ENCODE results near the gene CDK6.

Gene CDK6

DNA sequence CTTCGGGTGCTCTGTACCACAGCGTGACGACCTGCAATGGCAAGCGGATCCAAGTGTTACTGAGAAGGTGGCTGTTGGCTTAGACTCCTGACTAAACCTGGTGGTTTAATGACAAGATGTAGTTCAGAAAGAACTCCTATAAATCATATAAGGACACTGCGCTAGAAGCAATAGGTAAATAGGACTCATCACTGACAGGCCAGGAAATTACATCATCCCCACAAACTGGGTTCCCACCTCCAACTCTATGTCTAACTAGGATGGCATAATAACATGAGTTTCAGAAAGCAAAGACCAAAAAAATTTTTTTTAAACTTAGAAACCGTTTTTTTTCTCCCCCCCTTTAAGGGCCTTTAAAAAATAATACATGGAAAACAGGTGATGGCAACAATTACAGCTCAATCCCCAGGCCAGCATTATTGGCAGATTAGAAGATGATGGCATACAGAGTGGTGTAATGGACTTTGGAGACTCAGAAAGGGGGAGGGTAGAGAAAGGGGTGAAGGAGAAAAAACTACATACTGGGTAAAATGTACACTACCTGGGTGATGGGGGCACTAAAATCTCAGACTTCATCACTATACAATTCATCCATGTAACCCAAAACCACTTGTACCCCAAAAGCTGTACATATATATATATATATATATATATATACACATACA lies 164.7 kb downstream of the CDK6 start:
- TF ChIP-seq, protein P1, sequence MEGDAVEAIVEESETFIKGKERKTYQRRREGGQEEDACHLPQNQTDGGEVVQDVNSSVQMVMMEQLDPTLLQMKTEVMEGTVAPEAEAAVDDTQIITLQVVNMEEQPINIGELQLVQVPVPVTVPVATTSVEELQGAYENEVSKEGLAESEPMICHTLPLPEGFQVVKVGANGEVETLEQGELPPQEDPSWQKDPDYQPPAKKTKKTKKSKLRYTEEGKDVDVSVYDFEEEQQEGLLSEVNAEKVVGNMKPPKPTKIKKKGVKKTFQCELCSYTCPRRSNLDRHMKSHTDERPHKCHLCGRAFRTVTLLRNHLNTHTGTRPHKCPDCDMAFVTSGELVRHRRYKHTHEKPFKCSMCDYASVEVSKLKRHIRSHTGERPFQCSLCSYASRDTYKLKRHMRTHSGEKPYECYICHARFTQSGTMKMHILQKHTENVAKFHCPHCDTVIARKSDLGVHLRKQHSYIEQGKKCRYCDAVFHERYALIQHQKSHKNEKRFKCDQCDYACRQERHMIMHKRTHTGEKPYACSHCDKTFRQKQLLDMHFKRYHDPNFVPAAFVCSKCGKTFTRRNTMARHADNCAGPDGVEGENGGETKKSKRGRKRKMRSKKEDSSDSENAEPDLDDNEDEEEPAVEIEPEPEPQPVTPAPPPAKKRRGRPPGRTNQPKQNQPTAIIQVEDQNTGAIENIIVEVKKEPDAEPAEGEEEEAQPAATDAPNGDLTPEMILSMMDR (IDR thresholded peaks at IDR 0.05; ENCODE audit: low read depth, low read length, missing control alignments): no peak
- Histone ChIP-seq H3K4me3 (ENCODE audit: low read depth, low read length) (no peak overlapping the region), H3K36me3 (replicated peaks) (peaks cover 10% of the 10 kb centered on the region), H3K27me3 (replicated peaks) (no peaks in the 10 kb centered on the region), H3K27ac (no peak overlapping the region)
- in situ Hi-C loops (cut with HindIII; ENCODE audit: low pct_ligation_motif_present, low sequenced_read_pairs): no loop called here
- DNase-seq: no peak

DNA sequence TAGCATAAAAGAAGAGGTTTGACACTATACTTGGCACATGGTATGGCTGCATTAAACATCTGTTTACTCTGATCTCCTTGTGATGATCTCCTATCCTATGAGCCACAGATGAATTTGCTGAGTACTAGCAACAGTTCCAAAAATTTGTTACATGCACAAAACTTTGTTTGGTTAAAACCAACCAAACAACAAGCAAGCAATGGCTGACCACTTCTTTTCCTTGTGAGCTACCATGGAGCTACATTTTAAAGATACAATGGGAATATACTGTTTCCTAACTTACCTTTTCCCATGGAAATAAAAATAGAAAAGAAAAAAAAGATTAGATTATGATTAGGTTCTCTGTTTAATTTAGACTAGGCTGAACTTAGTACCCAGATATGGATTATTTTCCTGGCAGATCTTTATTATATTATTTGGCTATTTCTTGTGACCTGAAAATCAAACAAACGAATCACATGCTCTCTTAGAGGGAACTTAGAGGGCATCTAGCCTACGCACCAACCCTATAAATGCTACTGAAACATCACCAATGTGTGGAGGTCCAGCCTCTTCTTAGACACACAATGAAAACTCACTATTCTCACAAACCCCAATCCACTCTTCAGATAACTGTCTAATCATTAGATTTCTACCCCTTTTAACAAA lies 166.0 kb downstream of the CDK6 start:
- H3K27me3 ChIP-seq (replicated peaks): no peaks in the 10 kb centered on the region
- in situ Hi-C loops (cut with HindIII; ENCODE audit: low pct_ligation_motif_present, low sequenced_read_pairs): no loop called here
- no peak overlapping the region for H3K27ac ChIP-seq
- no peak overlapping the region for H3K4me3 ChIP-seq (ENCODE audit: low read depth, low read length)
- peaks cover 10% of the 10 kb centered on the region for H3K36me3 ChIP-seq (replicated peaks)
- TF ChIP-seq, protein P1 (IDR thresholded peaks at IDR 0.05; ENCODE audit: low read depth, low read length, missing control alignments): no peak
- no peak for DNase-seq

DNA sequence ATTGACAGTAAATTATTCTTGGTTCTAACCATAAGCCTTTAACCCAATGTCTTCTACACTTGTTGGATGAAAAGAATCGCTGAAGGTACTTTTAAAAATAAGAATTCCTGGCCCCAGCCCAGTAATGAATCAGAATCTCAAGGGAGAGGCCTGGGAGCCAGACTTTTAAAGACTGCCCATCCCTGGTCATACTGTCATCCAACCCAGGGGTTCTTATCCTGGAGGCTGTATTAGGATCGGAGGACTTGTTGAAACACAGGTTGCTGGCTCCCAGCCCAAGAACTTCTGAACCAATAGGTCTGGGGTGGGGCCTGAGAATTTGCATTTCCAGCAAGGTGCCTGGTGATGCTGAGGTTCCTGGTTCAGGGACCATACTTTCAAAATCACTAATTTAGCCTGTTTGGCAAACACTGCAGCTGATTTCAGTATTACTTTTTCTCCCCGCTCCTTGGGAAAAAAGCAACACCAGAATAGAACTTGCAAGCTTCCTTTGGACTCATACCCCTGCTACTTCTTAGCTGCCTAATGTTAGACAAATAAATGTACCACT lies 166.7 kb downstream of the CDK6 start:
- no peaks in the 10 kb centered on the region for H3K27me3 ChIP-seq (replicated peaks)
- peak; percentile 34 for DNase-seq
- H3K36me3 ChIP-seq (replicated peaks): peaks cover 10% of the 10 kb centered on the region
- no peak overlapping the region for H3K4me3 ChIP-seq (ENCODE audit: low read depth, low read length)
- no peak overlapping the region for H3K27ac ChIP-seq
- in situ Hi-C loops (cut with HindIII; ENCODE audit: low pct_ligation_motif_present, low sequenced_read_pairs): no loop called here
- TF ChIP-seq, protein P1 (IDR thresholded peaks at IDR 0.05; ENCODE audit: low read depth, low read length, missing control alignments): no peak

GRCh38 chr7:92668564-92668963 lies 167.8 kb downstream of the CDK6 start:
- Histone ChIP-seq H3K4me3 (ENCODE audit: low read depth, low read length) (no peak overlapping the region), H3K27me3 (replicated peaks) (no peaks in the 10 kb centered on the region), H3K36me3 (replicated peaks) (peaks cover 10% of the 10 kb centered on the region), H3K27ac (peak overlapping the region; percentile 36)
- DNase-seq: no peak
- TF ChIP-seq, protein P1 (IDR thresholded peaks at IDR 0.05; ENCODE audit: low read depth, low read length, missing control alignments): no peak
- in situ Hi-C loops (cut with HindIII; ENCODE audit: low pct_ligation_motif_present, low sequenced_read_pairs): no loop called here

DNA sequence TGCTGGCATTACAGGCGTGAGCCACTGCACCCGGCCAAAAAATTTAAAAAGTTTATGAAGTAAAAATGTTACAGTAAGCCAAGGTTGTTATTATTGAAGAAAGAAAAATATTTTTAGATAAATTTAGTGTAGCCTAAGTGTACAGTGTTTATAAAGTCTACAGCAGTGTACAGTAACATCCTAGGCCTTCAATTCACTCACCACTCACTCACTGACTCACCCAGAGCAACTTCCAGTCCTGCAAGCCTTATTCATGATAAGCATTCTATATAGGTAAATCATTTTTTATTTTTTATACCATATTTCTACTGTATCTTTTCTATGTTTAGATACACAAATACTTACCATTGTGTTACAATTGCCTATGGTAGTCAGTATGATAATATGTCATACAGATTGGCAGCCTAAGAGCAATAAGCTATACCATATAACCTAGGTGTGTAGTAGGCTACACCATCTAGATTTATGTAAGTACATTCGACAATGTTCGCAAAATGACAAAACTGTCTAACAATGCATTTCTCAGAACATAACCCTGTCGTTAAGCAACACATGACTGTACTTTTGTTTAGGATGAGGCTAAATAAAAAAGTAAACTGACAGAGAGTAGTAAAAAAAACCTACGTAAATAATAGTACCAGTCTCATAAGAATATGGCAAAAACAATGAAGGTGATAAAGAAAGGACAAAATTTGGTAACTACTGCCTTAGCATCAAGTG lies 168.4 kb downstream of the CDK6 start:
- Histone ChIP-seq H3K27me3 (replicated peaks) (no peaks in the 10 kb centered on the region), H3K4me3 (ENCODE audit: low read depth, low read length) (no peak overlapping the region), H3K27ac (peak overlapping the region; percentile 41), H3K36me3 (replicated peaks) (peaks cover 10% of the 10 kb centered on the region)
- TF ChIP-seq, protein P1 (IDR thresholded peaks at IDR 0.05; ENCODE audit: low read depth, low read length, missing control alignments): no peak
- peak; percentile 73 for DNase-seq
- in situ Hi-C loops (cut with HindIII; ENCODE audit: low pct_ligation_motif_present, low sequenced_read_pairs): no loop called here
